HEK293 (cell line): ENCODE measurements around the gene ZNF606.

Experiments used
- CTCF ChIA-PET: fragments of 350-600 bp; formaldehyde crosslinking; extraction: SDS; loops from one replicate; lab custom pipeline; 2021; ENCODE audit warnings: antibody characterized with exemption; lab: Yijun Ruan, JAX
- POLR2A ChIA-PET: fragments of 300-600 bp; formaldehyde crosslinking; extraction: SDS; loops from one replicate; lab custom pipeline; 2020; ENCODE audit warnings: antibody characterized with exemption, inconsistent platforms; lab: Yijun Ruan, JAX
- H3K27ac ChIP-seq: fragments of 200-500 bp; sonication (Bioruptor generic); 2 replicates; pipeline ENCODE4 v1.5.1; 2014; ENCODE audit warnings: low read depth, low read length, control low read depth, inconsistent platforms; ENCODE audit errors: extremely low read depth
- H3K36me3 ChIP-seq, 2 experiments: fragments of 200-500 bp in 1 of 2; sonication (Bioruptor generic) in 1 of 2; 1 replicate in 1 of 2; 2 replicates in 1 of 2; pipeline ENCODE4 v1.5.1; 2014 to 2017; ENCODE audit warnings: inconsistent platforms in 2 of 2, low read length in 2 of 2; ENCODE audit not compliant: control insufficient read depth in 2 of 2, insufficient read depth in 1 of 2
- H3K4me1 ChIP-seq: fragments of 200-500 bp; sonication (Bioruptor generic); 2 replicates; pipeline ENCODE4 v1.5.1; 2014; ENCODE audit warnings: mild to moderate bottlenecking, low read length, inconsistent platforms; ENCODE audit not compliant: control insufficient read depth, insufficient read depth
- H3K4me3 ChIP-seq: 2 replicates; pipeline ENCODE4 v1.5.1; 2011; ENCODE audit warnings: low read depth, mild to moderate bottlenecking, control low read depth, low read length, moderate library complexity
- H3K9me3 ChIP-seq: fragments of 200-500 bp; sonication (Bioruptor generic); 2 replicates; pipeline ENCODE4 v1.5.1; 2014; ENCODE audit warnings: low read depth, low read length, inconsistent platforms; ENCODE audit not compliant: control insufficient read depth, insufficient read depth
- AEBP2 ChIP-seq: fragments of 450-650 bp; formaldehyde crosslinking; IDR thresholded peaks from 2 replicates; pipeline ENCODE4 v1.5.1; 2016; ENCODE audit warnings: missing biosample characterization, missing genetic modification characterization, borderline replicate concordance
- HOXD13 ChIP-seq: sonication (generic); formaldehyde crosslinking; IDR thresholded peaks from 2 replicates; pipeline ENCODE4 v1.8.0; 2022; ENCODE audit warnings: missing genetic modification reagents, borderline replicate concordance
- REST ChIP-seq: fragments of 450-650 bp; formaldehyde crosslinking; IDR thresholded peaks from 2 replicates; pipeline ENCODE4 v1.5.1; 2016; ENCODE audit warnings: missing biosample characterization, missing genetic modification characterization
- SETDB1 ChIP-seq: IDR thresholded peaks from one replicate; pipeline ENCODE4 v1.6.1; 2017; ENCODE audit warnings: mild to moderate bottlenecking, low read length, moderate library complexity, mixed read lengths; ENCODE audit not compliant: insufficient read length
- YY2 ChIP-seq: fragments of 450-650 bp; formaldehyde crosslinking; IDR thresholded peaks from 2 replicates; pipeline ENCODE4 v1.5.1; 2016; ENCODE audit warnings: missing biosample characterization, missing genetic modification characterization
- ZBTB48 ChIP-seq: fragments of 450-650 bp; formaldehyde crosslinking; IDR thresholded peaks from 2 replicates; pipeline ENCODE4 v1.5.1; 2016; ENCODE audit warnings: missing biosample characterization, missing genetic modification characterization
- ZNF138 ChIP-seq: fragments of 450-650 bp; formaldehyde crosslinking; IDR thresholded peaks from 2 replicates; pipeline ENCODE4 v1.5.1; 2016; ENCODE audit warnings: missing biosample characterization, missing genetic modification characterization, borderline replicate concordance
- ZNF18 ChIP-seq: fragments of 450-650 bp; formaldehyde crosslinking; IDR thresholded peaks from 2 replicates; pipeline ENCODE4 v1.5.1; 2016; ENCODE audit warnings: missing biosample characterization, missing genetic modification characterization
- ZNF24 ChIP-seq: fragments of 450-650 bp; formaldehyde crosslinking; IDR thresholded peaks from 2 replicates; pipeline ENCODE4 v1.5.1; 2016; ENCODE audit warnings: missing biosample characterization, missing genetic modification characterization
- ZNF280D ChIP-seq: fragments of 450-650 bp; formaldehyde crosslinking; IDR thresholded peaks from 2 replicates; pipeline ENCODE4 v1.5.1; 2016; ENCODE audit warnings: missing biosample characterization, missing genetic modification characterization
- ZNF324 ChIP-seq: fragments of 450-650 bp; formaldehyde crosslinking; IDR thresholded peaks from 2 replicates; pipeline ENCODE4 v1.5.1; 2016; ENCODE audit warnings: missing biosample characterization, missing genetic modification characterization
- ZNF391 ChIP-seq: fragments of 450-650 bp; formaldehyde crosslinking; IDR thresholded peaks from 2 replicates; pipeline ENCODE4 v1.5.1; 2016; ENCODE audit warnings: low read depth, missing biosample characterization, missing genetic modification characterization, borderline replicate concordance
- ZNF48 ChIP-seq: fragments of 450-650 bp; formaldehyde crosslinking; IDR thresholded peaks from 2 replicates; pipeline ENCODE4 v1.5.1; 2016; ENCODE audit warnings: missing biosample characterization, missing genetic modification characterization
- ZNF639 ChIP-seq: fragments of 450-650 bp; formaldehyde crosslinking; IDR thresholded peaks from 2 replicates; pipeline ENCODE4 v1.5.1; 2016; ENCODE audit warnings: missing biosample characterization, missing genetic modification characterization
- ZSCAN30 ChIP-seq: fragments of 450-650 bp; IDR thresholded peaks from 2 replicates; pipeline ENCODE4 v1.5.1; 2018; ENCODE audit warnings: missing biosample characterization, mild to moderate bottlenecking, missing genetic modification characterization, moderate library complexity
- ZSCAN4 ChIP-seq: fragments of 450-650 bp; formaldehyde crosslinking; IDR thresholded peaks from 2 replicates; pipeline ENCODE4 v1.5.1; 2017; ENCODE audit warnings: missing biosample characterization, missing genetic modification characterization

The ZNF606 gene

GRCh38 chr19:58003174-58003828, 681 bp upstream of the ZNF606 start:
- Histone ChIP-seq H3K9me3 (peaks cover 16% of the 10 kb centered on the region), H3K4me1 (peaks cover 4% of the 10 kb centered on the region), H3K27ac (peak overlapping the region; percentile 83; the same call in 1 of the 2 replicates), H3K4me3 (peak overlapping the region; percentile 99), H3K36me3 (peaks cover 34 to 65% of the 10 kb centered on the region in 2 experiments)
- ChIA-PET POLR2A (interaction anchor here (0.5 to 2.0 kb wide), 18 partner anchors 9 to 614 kb away, joined by 3 to 12 read pairs (median 3); partner anchors contain the start of genes ZBTB45, ZNF135, ZNF417 and ZNF497), CTCF (interaction anchor here (0.6 to 0.9 kb wide), 3 partner anchors 268 to 1724 kb away, joined by 3 to 5 read pairs (median 4); no protein-coding TSS in a partner anchor)
- TF ChIP-seq ZNF324 (tag by site-specific recombination) (no peak), YY2 (no peak), ZNF24 (tag by site-specific recombination) (no peak), ZNF391 (tag by site-specific recombination) (no peak), ZNF48 (tag by site-specific recombination) (no peak), ZSCAN4 (tag by site-specific recombination) (no peak), HOXD13 (peak; percentile 45; the same call in 1 of the 2 replicates), ZSCAN30 (0 out of 2 replicates have a peak, but pooled peaks have one; percentile 3), AEBP2 (tag by site-specific recombination) (no peak), ZNF280D (tag by site-specific recombination) (0 out of 2 replicates have a peak, but pooled peaks have one; percentile 2), ZNF639 (tag by site-specific recombination) (no peak)

GRCh38 chr19:58001895-58002369, 688 bp downstream of the ZNF606 start:
- Histone ChIP-seq H3K4me3 (peak overlapping the region; percentile 99), H3K27ac (peak overlapping the region; percentile 83), H3K36me3 (peaks cover 43 to 75% of the 10 kb centered on the region in 2 experiments), H3K4me1 (peaks cover 4% of the 10 kb centered on the region), H3K9me3 (peaks cover 16% of the 10 kb centered on the region)
- POLR2A ChIA-PET: interaction anchor here (0.5 to 2.0 kb wide), 12 partner anchors 10 to 518 kb away, joined by 3 to 12 read pairs (median 4); partner anchors contain the start of genes ZBTB45, ZNF135, ZNF274 and ZNF552
- CTCF ChIA-PET: interaction anchor here (0.6 to 1.1 kb wide), 4 partner anchors 15 to 517 kb away, joined by 3 to 4 read pairs (median 3); no protein-coding TSS in a partner anchor
- TF ChIP-seq REST (no peak), ZNF138 (tag by site-specific recombination) (no peak), SETDB1 (no peak), ZNF18 (tag by site-specific recombination) (0 out of 2 replicates have a peak, but pooled peaks have one; percentile 56), ZBTB48 (tag by site-specific recombination) (peak; percentile 49; the same call in 1 of the 2 replicates)
